Parathyroid adenoma (tissue), 2 donors: ENCODE measurements around the gene FAM236C.
"Not testable (repeated sequence)": the region's sequence is repeated elsewhere in the genome, so short reads cannot be mapped to it uniquely, and the experiment has no call there.

ENCODE experiments used
- H2AFZ ChIP-seq: fragments of 300-600 bp; sonication (generic); one replicate; pipeline ENCODE4 v1.7.0; 2017; ENCODE audit warnings: antibody characterized with exemption, mild to moderate bottlenecking
- H3K27ac ChIP-seq: fragments of 300-600 bp; sonication (generic); one replicate; pipeline ENCODE4 v1.7.0; 2017
- H3K27me3 ChIP-seq: fragments of 300-600 bp; sonication (generic); one replicate; pipeline ENCODE4 v1.7.0; 2017; ENCODE audit warnings: low read length; ENCODE audit not compliant: control insufficient read depth, insufficient read depth
- H3K36me3 ChIP-seq: fragments of 300-600 bp; sonication (generic); one replicate; pipeline ENCODE4 v1.7.0; 2017; ENCODE audit warnings: low read length; ENCODE audit not compliant: control insufficient read depth, insufficient read depth
- H3K4me1 ChIP-seq: fragments of 300-600 bp; sonication (generic); one replicate; pipeline ENCODE4 v1.7.0; 2017; ENCODE audit warnings: control low read depth
- H3K4me2 ChIP-seq: fragments of 300-600 bp; sonication (generic); one replicate; pipeline ENCODE4 v1.7.0; 2017; ENCODE audit warnings: low read length
- H3K4me3 ChIP-seq: fragments of 300-600 bp; sonication (generic); one replicate; pipeline ENCODE4 v1.7.0; 2017; ENCODE audit warnings: low read depth, low read length
- H3K79me2 ChIP-seq: fragments of 300-600 bp; sonication (generic); one replicate; pipeline ENCODE4 v1.7.0; 2017; ENCODE audit warnings: control low read depth
- H3K9ac ChIP-seq: fragments of 300-600 bp; sonication (generic); one replicate; pipeline ENCODE4 v1.7.0; 2017; ENCODE audit warnings: mild to moderate bottlenecking
- H3K9me3 ChIP-seq: fragments of 300-600 bp; sonication (generic); one replicate; pipeline ENCODE4 v1.7.0; 2017; ENCODE audit warnings: low read length; ENCODE audit not compliant: control insufficient read depth
- donor health status: primary hyperparathyroidism.

Gene FAM236C

DNA sequence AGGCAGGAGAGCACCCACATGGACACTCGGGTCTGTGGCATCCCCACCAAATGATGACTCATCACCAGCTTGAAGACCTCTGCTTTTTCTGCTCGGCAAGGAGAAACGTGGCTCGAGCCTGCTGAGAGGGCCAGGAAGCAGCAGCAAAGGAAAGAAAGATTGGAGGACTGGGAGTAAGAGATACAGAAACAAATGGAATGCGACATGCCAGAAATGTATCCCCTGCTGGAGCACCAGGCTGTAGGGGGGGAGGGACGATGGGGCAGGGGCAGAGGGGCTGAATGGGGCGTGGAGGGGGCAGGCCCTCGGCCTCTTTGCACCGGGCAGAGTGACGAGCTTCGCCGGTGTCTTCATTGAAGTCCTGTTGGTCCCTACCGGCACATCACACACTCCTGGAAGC lies at the start of gene FAM236C:
FAM236C (plus strand) TSS at position 301 of the 400 bp plus-strand sequence. CDS start 100 bp downstream, outside the sequence.
- H3K79me2 ChIP-seq: not testable (repeated sequence)

GRCh38 chrX:72882898-72883297 lies 29.5 kb upstream of the FAM236C start:
- H3K4me1 ChIP-seq, H3K36me3 ChIP-seq, H2AFZ ChIP-seq, H3K27me3 ChIP-seq, H3K27ac ChIP-seq, H3K4me3 ChIP-seq, H3K4me2 ChIP-seq, H3K79me2 ChIP-seq, H3K9ac ChIP-seq, H3K9me3 ChIP-seq: not testable (repeated sequence)

More for the DNA sequence above, at the start of gene FAM236C:
- H2AFZ ChIP-seq, H3K4me2 ChIP-seq, H3K27me3 ChIP-seq, H3K4me1 ChIP-seq, H3K4me3 ChIP-seq, H3K9me3 ChIP-seq, H3K27ac ChIP-seq, H3K36me3 ChIP-seq, H3K9ac ChIP-seq: not testable (repeated sequence)

- not testable (repeated sequence) for H3K79me2 ChIP-seq, H3K27me3 ChIP-seq, H3K27ac ChIP-seq, H3K9me3 ChIP-seq, H2AFZ ChIP-seq, H3K4me1 ChIP-seq, H3K36me3 ChIP-seq, H3K9ac ChIP-seq, H3K4me3 ChIP-seq, H3K4me2 ChIP-seq
Measured at GRCh38 chrX:72889740-72890139, 22.7 kb upstream of the FAM236C start.

DNA sequence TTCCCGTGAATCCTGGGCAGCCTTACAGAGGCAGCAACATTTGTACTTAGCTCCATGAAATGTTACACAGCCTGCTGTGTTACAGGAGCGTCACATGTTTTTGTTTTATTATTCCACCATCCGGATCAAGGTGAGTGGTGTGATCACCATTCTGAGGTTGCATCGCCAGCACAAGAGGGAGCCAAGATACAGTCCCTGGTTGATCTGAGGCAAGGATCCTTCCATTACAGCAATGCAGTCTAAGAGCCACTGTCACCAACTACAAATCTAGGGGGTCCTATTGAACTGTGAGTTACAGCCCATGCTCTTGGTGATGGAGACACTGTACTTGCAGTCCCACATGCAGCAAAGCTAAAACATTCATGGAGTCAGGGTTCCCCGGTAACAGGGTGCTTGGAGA lies 3.7 kb downstream of the FAM236C start:
- H3K9ac ChIP-seq, H3K9me3 ChIP-seq, H3K27me3 ChIP-seq, H3K27ac ChIP-seq, H2AFZ ChIP-seq, H3K4me1 ChIP-seq, H3K36me3 ChIP-seq, H3K4me2 ChIP-seq, H3K79me2 ChIP-seq, H3K4me3 ChIP-seq: not testable (repeated sequence)

DNA sequence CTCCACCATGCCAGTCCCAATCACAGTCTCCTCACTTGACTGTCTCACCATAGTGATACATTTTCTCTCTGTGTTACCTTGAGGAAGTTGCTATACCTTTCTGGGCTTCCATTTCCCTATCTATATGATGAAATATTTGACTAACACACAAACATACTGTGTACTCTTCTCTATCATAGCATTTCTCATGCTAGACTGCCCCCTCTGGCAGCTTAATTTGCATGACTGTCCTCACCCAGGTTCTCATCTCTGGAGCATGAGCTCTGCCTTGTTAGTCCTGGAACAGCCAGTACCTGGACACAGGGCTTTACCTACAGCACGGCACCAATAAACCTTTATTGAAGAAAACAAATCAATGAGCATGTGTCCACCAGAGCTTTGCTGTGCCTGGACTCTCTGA lies 19.9 kb downstream of the FAM236C start:
- H3K9ac ChIP-seq, H3K4me3 ChIP-seq, H3K27ac ChIP-seq, H3K36me3 ChIP-seq, H3K79me2 ChIP-seq, H3K27me3 ChIP-seq, H3K4me1 ChIP-seq, H3K4me2 ChIP-seq, H2AFZ ChIP-seq, H3K9me3 ChIP-seq: not testable (repeated sequence)

DNA sequence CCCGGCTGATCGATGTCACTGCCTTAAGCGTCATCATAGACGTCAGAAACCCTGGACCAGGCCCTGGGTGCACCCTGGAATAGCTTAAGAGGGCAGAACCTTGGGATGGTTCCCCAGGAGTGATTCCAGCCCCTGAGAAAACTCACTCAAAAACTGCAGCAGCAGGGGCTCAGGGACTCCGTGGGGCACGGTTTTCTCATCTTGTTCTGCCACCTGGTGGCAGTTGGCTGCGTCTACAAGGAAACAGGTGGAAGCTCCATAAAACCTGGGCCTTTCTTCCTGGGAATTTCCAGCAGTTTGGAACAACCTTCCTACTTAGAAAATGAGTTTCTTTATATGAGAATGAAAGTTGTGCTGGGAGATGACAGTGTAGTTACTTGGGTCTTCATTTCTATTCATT lies 24.0 kb downstream of the FAM236C start:
- H3K4me3 ChIP-seq, H3K36me3 ChIP-seq, H3K79me2 ChIP-seq, H3K27ac ChIP-seq, H2AFZ ChIP-seq, H3K9me3 ChIP-seq, H3K4me1 ChIP-seq, H3K9ac ChIP-seq, H3K4me2 ChIP-seq, H3K27me3 ChIP-seq: not testable (repeated sequence)

GRCh38 chrX:72936882-72937455 lies 24.6 kb downstream of the FAM236C start:
- H3K4me2 ChIP-seq, H3K36me3 ChIP-seq, H2AFZ ChIP-seq, H3K27ac ChIP-seq, H3K9me3 ChIP-seq, H3K27me3 ChIP-seq, H3K79me2 ChIP-seq, H3K4me1 ChIP-seq, H3K4me3 ChIP-seq, H3K9ac ChIP-seq: not testable (repeated sequence)

DNA sequence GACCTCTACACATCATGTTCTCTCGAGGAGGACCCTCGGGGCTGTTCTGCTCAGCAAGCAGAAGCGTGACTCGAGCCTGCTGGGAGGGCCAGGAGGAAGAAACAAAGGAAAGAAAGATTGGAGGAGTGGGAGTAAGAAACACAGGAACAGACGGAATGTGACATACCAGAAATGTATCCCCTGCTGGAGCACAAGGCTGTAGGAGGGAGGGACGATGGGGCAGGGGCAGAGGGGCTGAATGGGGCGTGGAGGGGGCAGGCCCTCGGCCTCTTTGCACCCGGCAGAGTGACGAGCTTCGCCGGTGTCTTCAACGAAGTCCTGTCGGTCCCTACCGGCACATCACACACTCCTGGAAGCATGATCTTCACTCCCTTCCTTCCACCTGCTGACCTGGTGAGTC lies 25.5 kb downstream of the FAM236C start, which contains the start of gene FAM236A:
FAM236A (plus strand) TSS at position 301 of the 400 bp plus-strand sequence; CDS start at position 358, 57 bp downstream.
- not testable (repeated sequence) for H3K79me2 ChIP-seq, H3K4me1 ChIP-seq, H3K9me3 ChIP-seq, H3K27ac ChIP-seq, H2AFZ ChIP-seq, H3K4me2 ChIP-seq, H3K27me3 ChIP-seq, H3K36me3 ChIP-seq, H3K9ac ChIP-seq, H3K4me3 ChIP-seq

DNA sequence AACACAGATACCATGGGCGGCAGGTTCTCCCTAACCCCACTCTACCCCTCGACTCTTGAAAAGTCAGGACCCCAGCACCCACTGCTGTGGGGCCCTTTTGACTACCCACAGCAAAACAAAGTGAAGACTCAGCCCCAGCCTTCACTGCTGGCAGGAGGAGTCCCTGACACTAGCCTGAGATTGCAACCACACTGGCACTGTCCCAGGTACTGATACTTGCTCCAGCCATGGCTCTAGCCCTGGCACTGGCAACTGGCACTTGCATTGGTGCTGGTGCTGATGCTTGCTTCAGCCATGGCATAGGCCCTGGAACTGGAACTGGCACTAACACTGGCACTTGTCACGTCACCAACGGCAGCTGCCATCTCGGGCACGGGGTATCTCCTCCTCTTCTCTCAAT lies 29.9 kb downstream of the FAM236C start:
- H3K27ac ChIP-seq, H3K36me3 ChIP-seq, H2AFZ ChIP-seq, H3K9me3 ChIP-seq, H3K4me3 ChIP-seq, H3K4me2 ChIP-seq, H3K9ac ChIP-seq, H3K79me2 ChIP-seq, H3K4me1 ChIP-seq, H3K27me3 ChIP-seq: not testable (repeated sequence)

- not testable (repeated sequence) for H3K9ac ChIP-seq, H3K4me1 ChIP-seq, H3K4me3 ChIP-seq, H2AFZ ChIP-seq, H3K4me2 ChIP-seq, H3K36me3 ChIP-seq, H3K27ac ChIP-seq, H3K9me3 ChIP-seq, H3K79me2 ChIP-seq, H3K27me3 ChIP-seq
Measured at GRCh38 chrX:72943035-72943818, 30.8 kb downstream of the FAM236C start.

DNA sequence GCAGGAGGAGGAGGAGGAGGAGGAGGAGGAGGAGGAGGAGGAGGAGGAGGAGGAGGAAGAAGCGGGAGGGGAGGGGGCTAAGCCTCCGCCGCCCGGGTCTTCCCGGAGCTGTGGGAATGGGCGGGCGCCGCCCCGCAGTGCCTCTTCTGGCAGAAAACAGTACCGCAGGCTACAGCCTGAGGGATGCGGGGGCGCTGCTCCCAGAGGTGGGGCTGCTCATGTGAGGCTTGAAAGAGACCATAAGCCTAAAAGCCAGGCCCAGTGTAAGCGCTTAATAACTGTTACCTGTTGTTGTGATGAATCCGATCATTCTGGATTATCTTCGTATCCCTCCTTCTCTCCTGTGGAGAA lies 31.4 kb downstream of the FAM236C start, which contains the start of gene DMRTC1:
DMRTC1 (minus strand) TSS at position 19 of the 351 bp plus-strand sequence. CDS start 68,143 bp downstream, outside the sequence.
- H3K9ac ChIP-seq, H3K4me3 ChIP-seq, H3K4me1 ChIP-seq, H3K27me3 ChIP-seq, H3K27ac ChIP-seq, H2AFZ ChIP-seq, H3K79me2 ChIP-seq, H3K36me3 ChIP-seq, H3K4me2 ChIP-seq, H3K9me3 ChIP-seq: not testable (repeated sequence)
